Activated CD4-positive, alpha-beta T cell treated with anti-CD3 and anti-CD28 coated beads, Interleukin-2, amount 10 ng/mL, durations not matched to agents 24 days and 14 days (primary cell): ENCODE results near the gene STK4. TPM values are rescaled to one million over a fixed set of nuclear protein-coding genes. Genes with fewer than 3 reads are reported as not detected.
A peak's percentile ranks its signal among the peaks of the same experiment; 100 is the strongest.
"Not testable (repeated sequence)": the region's sequence is repeated elsewhere in the genome, so short reads cannot be mapped to it uniquely, and the experiment has no call there.

Source experiments
- DNase-seq: peaks from one replicate; pipeline ENCODE4 v3.0.0; 2022
- H3K27ac Mint-ChIP-seq: one replicate; pipeline ENCODE4 v1.8.0; 2022; ENCODE audit warnings: mild to moderate bottlenecking, mixed read lengths
- H3K27me3 Mint-ChIP-seq: one replicate; pipeline ENCODE4 v1.8.0; 2022; ENCODE audit warnings: mixed read lengths
- H3K36me3 Mint-ChIP-seq: one replicate; pipeline ENCODE4 v1.8.0; 2022; ENCODE audit warnings: low read depth, mild to moderate bottlenecking, mixed read lengths
- H3K4me1 Mint-ChIP-seq: one replicate; pipeline ENCODE4 v1.8.0; 2021; ENCODE audit warnings: mixed read lengths
- H3K4me3 Mint-ChIP-seq: one replicate; pipeline ENCODE4 v1.8.0; 2022; ENCODE audit warnings: mild to moderate bottlenecking, moderate library complexity, mixed read lengths
- H3K9me3 Mint-ChIP-seq: one replicate; pipeline ENCODE4 v1.8.0; 2021; ENCODE audit warnings: mixed read lengths
- intact Hi-C: fragments of 100-400 bp; cut with micrococcal nuclease; formaldehyde crosslinking; loops from one replicate; pipeline ENCODE4 v1.15.1; 2023
- total RNA-seq: library from RNA; stranded (reverse); gene quantifications from 2 replicates; pipeline ENCODE4 v1.2.3, GENCODE V29; 2022

Gene STK4
- total RNA-seq, 1 donor from 2014 or later: 143 TPM

DNA sequence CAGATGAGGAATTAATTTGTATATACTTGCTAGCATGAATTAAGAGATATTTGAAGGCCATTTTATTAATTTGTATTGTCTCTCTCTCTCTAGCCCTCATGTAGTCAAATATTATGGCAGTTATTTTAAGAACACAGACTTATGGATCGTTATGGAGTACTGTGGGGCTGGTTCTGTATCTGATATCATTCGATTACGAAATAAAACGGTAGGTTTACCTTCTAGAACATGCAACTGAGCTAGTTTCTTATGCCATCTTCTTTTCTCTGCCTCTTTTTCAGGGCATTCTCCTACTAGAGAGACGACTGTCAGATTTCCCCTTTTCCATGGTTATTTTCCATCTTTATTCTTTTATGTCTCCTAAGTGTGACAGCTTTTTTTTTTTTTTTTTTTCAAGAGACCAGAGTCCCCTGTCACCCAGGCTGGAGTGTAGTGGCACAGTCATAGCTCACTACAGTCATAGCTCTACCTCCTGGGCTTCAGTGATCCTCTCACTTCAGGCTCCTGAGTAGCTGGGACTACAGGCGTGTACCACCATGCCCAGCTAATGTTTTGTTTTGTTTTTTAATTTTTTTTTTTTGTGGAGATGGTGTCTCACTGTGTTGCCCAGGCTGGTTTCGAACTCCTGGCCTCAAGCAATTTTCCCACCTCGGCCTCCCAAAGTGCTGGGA, 15.6 kb downstream of the STK4 start:
- DNase-seq: peak; percentile 55
- no peaks in the 10 kb centered on the region for H3K9me3 Mint-ChIP-seq
- peak overlapping the region; percentile 70 for H3K27ac Mint-ChIP-seq
- peaks cover 64% of the 10 kb centered on the region for H3K4me1 Mint-ChIP-seq
- intact Hi-C loops: no loop called here
- peaks cover 70% of the 10 kb centered on the region for H3K36me3 Mint-ChIP-seq
- no peak overlapping the region for H3K4me3 Mint-ChIP-seq
- no peaks in the 10 kb centered on the region for H3K27me3 Mint-ChIP-seq

DNA sequence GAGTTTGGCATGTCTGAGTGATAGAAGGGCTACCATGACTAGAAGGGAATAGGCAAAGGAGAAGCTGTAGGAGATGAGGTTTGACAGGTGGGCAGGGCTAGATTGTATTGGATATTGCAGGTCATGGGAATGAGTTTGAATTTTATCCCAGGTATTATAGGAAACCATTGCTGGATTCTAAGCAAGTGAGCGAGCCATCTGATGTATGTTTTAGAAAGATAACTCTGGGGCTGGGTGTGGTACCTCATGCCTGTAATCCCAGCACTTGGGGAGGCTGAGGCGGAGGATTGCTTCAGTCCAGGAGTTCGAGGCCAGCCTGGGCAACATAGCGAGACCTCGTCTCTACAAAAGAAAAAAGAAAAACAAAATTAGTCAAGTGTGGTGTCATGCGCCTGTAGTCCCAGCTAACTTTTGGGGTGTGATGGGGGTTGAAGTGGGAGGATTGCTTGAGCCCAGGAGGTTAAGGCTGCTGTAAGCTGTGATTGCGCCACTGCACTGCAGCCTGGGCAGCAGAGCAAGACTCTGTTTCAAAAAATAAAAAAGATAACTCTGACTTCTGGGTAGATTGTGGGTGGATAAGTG, 16.9 kb downstream of the STK4 start:
- peaks cover 57% of the 10 kb centered on the region for H3K4me1 Mint-ChIP-seq
- H3K36me3 Mint-ChIP-seq: peaks cover 65% of the 10 kb centered on the region
- H3K4me3 Mint-ChIP-seq: no peak overlapping the region
- DNase-seq: peak; percentile 52
- intact Hi-C loops: no loop called here
- no peaks in the 10 kb centered on the region for H3K9me3 Mint-ChIP-seq
- H3K27ac Mint-ChIP-seq: peak overlapping the region; percentile 31
- no peaks in the 10 kb centered on the region for H3K27me3 Mint-ChIP-seq

DNA sequence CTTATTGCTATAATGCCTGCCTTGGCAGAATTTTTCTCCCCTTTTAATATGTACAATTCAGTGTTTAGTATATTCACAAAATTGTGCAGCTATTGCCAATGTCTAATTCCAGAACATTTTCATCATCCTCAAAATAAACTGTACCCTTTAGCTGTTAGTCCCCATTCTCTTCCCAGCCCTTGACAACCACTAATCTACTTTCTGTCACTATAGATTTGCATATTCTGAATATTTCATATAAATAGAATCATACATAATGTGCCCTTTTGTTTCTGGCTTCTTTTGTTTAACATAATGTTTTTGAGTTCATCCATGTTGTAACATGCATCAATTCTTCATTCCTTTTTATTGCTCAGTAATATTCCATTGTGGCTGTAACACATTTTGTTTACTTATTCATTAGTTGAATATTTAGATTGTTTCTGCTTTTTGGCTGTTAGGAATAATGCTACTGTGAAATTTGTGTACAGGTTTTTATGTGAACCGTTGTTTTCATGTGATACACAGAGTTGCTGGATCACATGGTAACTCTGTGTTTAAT, 22.4 kb downstream of the STK4 start:
- Mint-ChIP-seq H3K4me3 (peak overlapping the region; percentile 17), H3K36me3 (peaks cover 49% of the 10 kb centered on the region), H3K4me1 (peaks cover 58% of the 10 kb centered on the region), H3K27me3 (no peaks in the 10 kb centered on the region), H3K27ac (peak overlapping the region; percentile 6), H3K9me3 (no peaks in the 10 kb centered on the region)
- DNase-seq: no peak
- intact Hi-C loops: no loop called here

DNA sequence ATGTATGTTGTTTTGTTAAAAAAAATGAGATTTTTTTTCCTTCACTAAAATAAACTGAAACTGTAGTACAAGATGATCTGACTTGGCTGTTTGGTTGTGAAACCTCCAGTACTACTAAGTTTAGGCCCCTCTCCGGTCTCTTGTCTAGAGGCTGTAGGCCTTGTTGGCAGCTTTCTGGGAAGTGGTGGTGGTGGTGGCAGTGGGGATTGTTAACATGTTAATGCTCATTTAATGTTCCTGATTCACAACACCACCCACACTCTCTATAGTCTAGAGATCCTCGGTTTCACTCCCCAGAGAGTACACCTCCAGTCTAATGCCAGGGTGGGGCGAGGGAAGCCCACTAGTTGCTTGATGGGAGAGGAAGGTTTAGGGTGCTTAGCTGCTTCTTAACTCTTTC, 24.1 kb downstream of the STK4 start:
- Mint-ChIP-seq H3K9me3 (no peaks in the 10 kb centered on the region), H3K27ac (peak overlapping the region; percentile 93), H3K36me3 (peaks cover 55% of the 10 kb centered on the region), H3K27me3 (no peaks in the 10 kb centered on the region), H3K4me3 (peak overlapping the region; percentile 83), H3K4me1 (peaks cover 63% of the 10 kb centered on the region)
- intact Hi-C loops: loop anchor here (1.0 kb wide), 3 partner anchors 11 to 31 kb away; no protein-coding TSS in a partner anchor
- peak; percentile 77 for DNase-seq

DNA sequence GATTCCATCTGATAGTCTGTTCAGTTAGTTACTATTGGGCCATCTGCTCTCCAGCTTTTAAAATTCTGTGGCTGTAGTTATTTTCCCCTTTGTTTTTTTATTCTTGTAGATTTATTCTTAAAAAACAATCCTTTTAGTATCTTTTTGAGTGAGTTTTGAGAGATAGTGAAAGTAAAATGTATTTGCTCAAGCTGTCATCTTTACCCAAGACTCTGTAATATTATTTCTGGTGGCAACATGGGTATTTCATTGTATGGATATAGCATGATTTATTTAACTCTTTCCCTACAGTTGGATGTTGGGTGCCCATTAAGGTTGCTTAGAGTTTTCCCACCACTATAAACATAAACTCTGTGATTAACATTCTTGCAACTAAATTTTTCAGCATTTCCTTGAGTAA, 24.6 kb downstream of the STK4 start:
- Mint-ChIP-seq H3K9me3 (no peaks in the 10 kb centered on the region), H3K27me3 (no peaks in the 10 kb centered on the region), H3K27ac (peak overlapping the region; percentile 93), H3K4me3 (peak overlapping the region; percentile 83), H3K36me3 (peaks cover 55% of the 10 kb centered on the region), H3K4me1 (peaks cover 62% of the 10 kb centered on the region)
- DNase-seq: no peak
- intact Hi-C loops: loop anchor here (1.0 kb wide), 3 partner anchors 12 to 32 kb away; no protein-coding TSS in a partner anchor

DNA sequence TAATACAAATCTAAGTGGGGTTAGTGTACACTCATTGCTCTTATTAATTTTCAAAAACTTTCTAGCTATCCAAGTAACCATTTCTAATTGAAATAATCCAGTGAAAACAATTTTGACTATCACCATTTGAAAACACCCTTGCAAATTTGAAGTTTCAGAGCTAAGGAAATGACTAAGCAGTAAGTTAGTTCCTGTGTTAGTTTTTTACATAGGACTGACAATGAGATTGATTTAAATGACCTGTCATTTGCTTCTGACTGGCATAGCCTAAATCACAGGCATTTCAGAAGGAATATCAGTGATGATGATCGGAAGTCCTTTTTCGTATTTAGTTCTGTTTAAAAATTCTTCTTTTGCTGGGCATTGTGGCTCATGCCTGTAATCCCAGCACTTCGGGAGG, 27.0 kb downstream of the STK4 start:
- DNase-seq: no peak
- Mint-ChIP-seq H3K36me3 (peaks cover 60% of the 10 kb centered on the region), H3K9me3 (no peaks in the 10 kb centered on the region), H3K27me3 (no peaks in the 10 kb centered on the region), H3K4me3 (peak overlapping the region; percentile 65), H3K4me1 (peaks cover 62% of the 10 kb centered on the region), H3K27ac (peak overlapping the region; percentile 64)
- intact Hi-C loops: no loop called here

DNA sequence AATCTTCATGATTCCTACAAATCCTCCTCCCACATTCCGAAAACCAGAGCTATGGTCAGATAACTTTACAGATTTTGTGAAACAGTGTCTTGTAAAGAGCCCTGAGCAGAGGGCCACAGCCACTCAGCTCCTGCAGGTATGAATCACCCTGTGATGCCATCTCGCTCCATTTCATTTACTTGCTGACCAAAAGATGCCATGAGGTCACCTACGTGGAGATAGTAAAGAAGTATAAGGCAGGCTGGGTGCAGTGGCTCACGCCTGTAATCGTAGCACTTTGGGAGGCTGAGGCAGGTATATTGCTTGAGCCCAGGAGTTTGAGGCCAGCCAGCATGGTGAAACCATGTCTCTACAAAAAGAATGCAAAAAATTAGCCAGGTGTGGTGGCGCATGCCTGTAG, 30.9 kb downstream of the STK4 start:
- Mint-ChIP-seq H3K36me3 (peaks cover 71% of the 10 kb centered on the region), H3K27ac (peak overlapping the region; percentile 62), H3K9me3 (no peaks in the 10 kb centered on the region), H3K4me3 (no peak overlapping the region), H3K27me3 (no peaks in the 10 kb centered on the region), H3K4me1 (peaks cover 40% of the 10 kb centered on the region)
- DNase-seq: no peak
- intact Hi-C loops: no loop called here

DNA sequence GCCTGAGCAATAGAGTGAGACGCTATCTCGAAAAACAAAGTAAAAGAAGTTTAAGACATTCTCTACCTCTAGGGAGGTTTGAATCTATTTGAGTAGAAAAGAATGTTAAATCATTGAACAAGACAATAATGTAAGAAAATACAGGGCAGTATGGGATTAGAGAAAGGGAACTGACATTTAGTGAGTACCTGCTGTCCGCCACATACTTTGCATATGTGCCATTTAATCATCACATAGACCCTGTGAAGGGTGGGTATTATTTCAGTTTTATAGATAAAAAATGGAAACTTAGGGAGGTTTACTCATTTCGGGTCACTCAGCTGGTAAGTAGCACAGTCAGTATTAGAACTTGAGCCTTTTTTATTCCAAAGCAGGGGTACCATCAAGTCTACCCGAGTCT, 31.4 kb downstream of the STK4 start:
- no peaks in the 10 kb centered on the region for H3K27me3 Mint-ChIP-seq
- no peak overlapping the region for H3K4me3 Mint-ChIP-seq
- intact Hi-C loops: no loop called here
- peak overlapping the region; percentile 62 for H3K27ac Mint-ChIP-seq
- peaks cover 70% of the 10 kb centered on the region for H3K36me3 Mint-ChIP-seq
- no peak for DNase-seq
- H3K9me3 Mint-ChIP-seq: no peaks in the 10 kb centered on the region
- peaks cover 37% of the 10 kb centered on the region for H3K4me1 Mint-ChIP-seq

DNA sequence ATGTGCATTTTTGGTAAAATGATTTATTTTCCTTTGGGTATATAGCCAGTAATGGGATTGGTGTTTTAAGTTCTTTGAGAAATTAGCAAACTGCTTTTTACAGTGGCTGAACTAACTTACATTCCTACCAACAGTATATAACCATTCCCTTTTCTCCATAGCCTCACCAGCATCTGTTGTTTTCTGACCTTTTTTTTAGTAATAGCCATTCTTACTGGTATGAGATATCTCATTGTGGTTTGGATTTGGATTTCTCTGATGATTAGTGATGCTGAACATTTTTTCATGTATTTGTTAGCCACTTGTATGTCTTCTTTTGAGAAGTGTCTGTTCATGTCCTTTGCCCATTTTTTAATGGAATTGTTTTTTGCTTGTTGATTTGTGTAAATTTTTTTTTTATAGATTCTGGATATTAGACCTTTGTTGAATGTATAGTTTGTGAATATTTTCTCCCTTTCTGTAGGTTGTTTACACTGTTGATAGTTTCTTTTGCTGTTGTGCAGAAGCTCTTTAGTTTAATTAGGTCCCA, 42.3 kb downstream of the STK4 start:
- intact Hi-C loops: no loop called here
- no peak overlapping the region for H3K27ac Mint-ChIP-seq
- H3K9me3 Mint-ChIP-seq: no peaks in the 10 kb centered on the region
- DNase-seq: no peak
- H3K4me3 Mint-ChIP-seq: no peak overlapping the region
- no peaks in the 10 kb centered on the region for H3K27me3 Mint-ChIP-seq
- peaks cover 51% of the 10 kb centered on the region for H3K36me3 Mint-ChIP-seq
- peaks cover 25% of the 10 kb centered on the region for H3K4me1 Mint-ChIP-seq

DNA sequence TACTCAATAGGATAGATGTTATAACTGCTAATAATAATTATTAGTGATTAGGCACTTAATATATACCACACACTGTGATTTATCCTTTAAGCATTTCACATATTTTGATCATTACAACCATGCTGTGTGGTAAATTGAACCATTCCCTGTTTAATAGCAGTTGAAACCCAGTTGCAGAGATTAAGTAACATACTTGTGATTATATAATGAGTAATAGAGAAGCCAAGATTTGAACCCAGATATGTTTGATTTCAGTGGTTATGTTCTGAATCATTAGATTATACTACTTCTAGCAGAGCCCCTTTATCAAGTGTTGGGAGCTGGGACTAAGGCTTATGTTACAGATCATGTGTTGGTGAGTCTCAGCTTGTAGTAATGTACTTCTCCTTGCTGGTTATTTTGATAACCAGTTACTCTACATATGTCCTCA, 44.1 kb downstream of the STK4 start:
- Mint-ChIP-seq H3K4me3 (no peak overlapping the region), H3K27ac (peak overlapping the region; percentile 4), H3K9me3 (no peaks in the 10 kb centered on the region), H3K27me3 (no peaks in the 10 kb centered on the region), H3K36me3 (peaks cover 44% of the 10 kb centered on the region), H3K4me1 (peaks cover 27% of the 10 kb centered on the region)
- DNase-seq: no peak
- intact Hi-C loops: no loop called here

DNA sequence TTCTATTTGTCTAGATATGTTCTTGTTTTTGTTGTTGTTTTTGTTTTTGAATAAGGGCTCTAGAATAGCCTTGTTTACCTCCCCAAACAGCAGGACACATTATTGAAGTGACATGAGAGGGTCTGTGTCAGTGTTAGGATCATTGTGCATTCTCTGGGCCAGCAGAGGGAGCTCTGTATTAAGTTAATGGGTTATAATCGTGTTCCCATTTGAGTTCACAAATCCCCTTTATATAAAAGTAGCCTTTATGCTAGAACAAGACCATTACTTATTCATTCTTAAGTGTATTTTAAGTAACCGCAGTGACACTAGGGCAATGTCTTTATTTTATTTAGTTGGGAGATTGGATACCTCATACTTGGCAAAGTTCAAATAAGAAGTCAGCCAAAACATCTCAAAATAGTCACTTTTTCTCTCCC, 44.8 kb downstream of the STK4 start:
- DNase-seq: peak; percentile 79
- Mint-ChIP-seq H3K4me3 (no peak overlapping the region), H3K27me3 (no peaks in the 10 kb centered on the region), H3K4me1 (peaks cover 31% of the 10 kb centered on the region), H3K36me3 (peaks cover 45% of the 10 kb centered on the region), H3K27ac (peak overlapping the region; percentile 4), H3K9me3 (no peaks in the 10 kb centered on the region)
- intact Hi-C loops: loop anchor here (1.0 kb wide), 1 partner anchor 85 kb away; no protein-coding TSS in a partner anchor

DNA sequence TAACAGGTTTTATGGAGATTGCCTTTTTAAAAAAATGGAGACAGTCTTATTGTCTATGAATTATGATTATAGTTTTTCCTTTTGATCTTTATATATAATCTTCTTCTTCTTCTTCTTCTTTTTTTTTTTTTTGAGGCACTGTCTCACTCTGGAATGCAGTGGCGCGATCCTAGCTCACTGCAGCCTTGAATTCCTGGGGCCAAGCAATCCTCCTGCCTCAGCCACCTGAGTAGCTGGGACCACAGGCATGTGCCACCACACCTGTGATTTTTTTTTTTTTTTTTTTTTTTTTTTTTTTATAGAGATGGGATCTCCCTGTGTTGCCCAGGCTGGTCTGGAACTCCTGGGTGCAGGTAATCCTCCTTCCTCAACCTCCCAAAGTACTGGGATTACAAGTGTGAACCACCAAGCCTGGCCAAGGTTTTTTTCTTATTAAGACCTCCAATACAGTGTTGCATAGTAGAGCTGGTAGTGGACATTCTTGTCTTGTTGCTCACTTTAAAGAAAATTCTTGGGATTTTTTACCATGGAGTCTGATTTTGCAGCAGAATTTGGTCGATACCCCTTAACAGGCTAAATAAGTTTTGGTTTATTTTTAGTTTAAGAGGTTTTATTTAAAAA, 46.5 kb downstream of the STK4 start:
- Mint-ChIP-seq H3K9me3 (no peaks in the 10 kb centered on the region), H3K4me3 (no peak overlapping the region), H3K4me1 (peaks cover 27% of the 10 kb centered on the region), H3K27me3 (no peaks in the 10 kb centered on the region), H3K27ac (no peak overlapping the region), H3K36me3 (peaks cover 44% of the 10 kb centered on the region)
- intact Hi-C loops: no loop called here
- DNase-seq: no peak

DNA sequence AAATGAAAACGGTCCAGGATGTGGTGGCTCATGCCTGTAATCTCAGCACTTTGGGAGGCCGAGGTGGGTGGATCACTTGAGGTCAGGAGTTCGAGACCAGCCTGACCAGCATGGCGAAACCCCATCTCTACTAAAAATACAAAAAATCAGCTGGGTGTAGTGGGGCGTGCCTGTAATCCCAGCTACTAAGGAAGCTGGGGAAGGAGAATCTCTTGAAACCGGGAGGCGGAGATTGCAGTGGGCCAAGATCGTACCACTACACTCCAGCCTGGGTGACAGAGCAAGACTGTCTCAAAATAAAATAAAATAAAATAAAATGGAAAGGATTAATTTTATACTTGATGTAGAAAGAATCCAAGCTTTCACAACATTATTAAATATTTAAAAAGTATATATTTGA, 47.8 kb downstream of the STK4 start:
- H3K4me3 Mint-ChIP-seq, H3K27me3 Mint-ChIP-seq, H3K9me3 Mint-ChIP-seq, DNase-seq, intact Hi-C loops, H3K27ac Mint-ChIP-seq: not testable (repeated sequence)
- peaks cover 24% of the 10 kb centered on the region for H3K4me1 Mint-ChIP-seq
- H3K36me3 Mint-ChIP-seq: peaks cover 40% of the 10 kb centered on the region
